HG02763 (cell line): Measurements from ENCODE around the gene CASP9.
"Not testable (repeated sequence)": the region's sequence is repeated elsewhere in the genome, so short reads cannot be mapped to it uniquely, and the experiment has no call there.

Experiments
- ATAC-seq: cut with Tn5 transposase; IDR thresholded peaks from one replicate; pipeline ENCODE4 v1.9.1; 2021; ENCODE audit warnings: mild to moderate bottlenecking, moderate library complexity; ENCODE audit not compliant: unreplicated experiment

CASP9 gene

GRCh38 chr1:15526021-15526489 lies 2.0 kb upstream of the CASP9 start:
- ATAC-seq, result no peak

- no peak for ATAC-seq
Measured at GRCh38 chr1:15525050-15526020, 1.3 kb upstream of the CASP9 start.

GRCh38 chr1:15524283-15525049 lies 451 bp upstream of the CASP9 start:
- peak; percentile 52 for ATAC-seq

DNA sequence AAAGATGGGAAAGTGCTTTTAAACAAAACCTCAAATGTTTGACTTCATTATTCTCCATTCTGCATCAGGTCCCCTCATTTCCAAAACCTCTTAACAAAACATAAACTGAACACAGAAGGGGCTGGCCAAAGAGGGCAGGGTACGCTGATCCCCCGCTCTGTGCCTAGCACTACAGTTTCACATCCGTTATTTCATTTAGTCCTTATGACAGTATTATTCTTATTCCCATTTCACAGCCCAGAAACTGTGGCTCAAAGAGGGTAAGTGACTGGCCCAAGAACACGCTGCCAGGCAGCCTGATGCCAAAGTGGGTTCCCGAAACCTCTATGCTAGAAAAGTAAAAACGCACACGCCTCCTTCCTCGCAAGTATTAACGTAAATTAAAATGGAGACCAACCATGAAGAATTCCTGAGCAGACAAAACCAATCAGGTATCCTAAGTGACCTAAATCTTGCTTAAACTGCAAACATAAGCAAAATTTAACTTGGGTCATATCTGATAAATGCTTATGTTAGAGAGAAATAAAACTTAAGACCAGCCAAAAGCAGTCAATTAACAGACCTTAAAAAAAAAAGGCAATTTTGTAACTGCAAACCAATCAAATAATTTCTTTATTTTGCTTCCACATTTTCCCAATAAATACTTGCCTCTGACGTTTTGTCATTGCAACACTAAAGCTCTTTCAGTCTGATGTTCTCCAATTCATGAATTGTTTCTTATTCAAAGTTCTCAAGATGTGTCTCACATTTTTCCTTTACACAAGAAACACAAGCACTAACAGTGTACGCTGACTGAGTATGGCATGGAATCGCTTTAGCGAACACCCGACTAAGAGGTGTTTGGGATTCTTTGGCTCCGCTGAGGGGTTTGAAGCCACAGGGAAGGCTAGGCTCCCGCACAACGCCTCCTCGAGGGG lies 653 bp downstream of the CASP9 start:
- no peak for ATAC-seq

GRCh38 chr1:15522551-15522950 lies 1.5 kb downstream of the CASP9 start:
- ATAC-seq, result no peak

DNA sequence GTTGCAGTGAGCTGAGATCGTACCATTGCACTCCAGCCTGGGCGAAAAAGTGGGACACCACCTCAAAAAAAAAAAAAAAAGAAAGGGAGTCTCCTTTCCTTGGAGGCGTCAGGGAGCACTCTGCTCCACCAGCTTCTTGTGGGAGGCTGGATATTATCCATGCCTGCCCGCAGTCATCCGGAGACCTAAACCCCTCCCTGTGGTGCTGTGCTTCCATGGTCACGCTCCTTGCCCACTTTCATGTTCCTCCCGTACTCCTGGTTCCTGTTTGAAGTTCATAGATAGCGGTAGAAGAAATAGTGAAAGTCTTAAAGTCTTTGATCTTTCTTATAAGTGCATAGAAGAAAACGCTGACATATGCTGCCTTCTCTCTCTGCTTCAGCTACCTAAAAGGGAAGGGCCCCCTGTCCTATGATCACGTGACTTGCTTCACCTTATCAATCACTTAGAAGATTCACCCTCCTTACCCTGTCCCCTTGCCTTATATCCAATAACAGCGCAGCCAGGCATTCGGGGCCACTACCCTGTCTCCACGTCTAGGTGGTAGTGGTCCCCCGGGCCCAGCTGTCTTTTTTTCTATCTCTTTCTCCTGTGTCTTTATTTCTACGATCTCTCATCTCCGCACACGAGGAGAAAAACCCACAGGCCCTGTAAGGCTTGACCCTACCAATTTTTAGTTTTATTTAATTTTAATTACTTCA lies 2.7 kb downstream of the CASP9 start:
- ATAC-seq, result not testable (repeated sequence)

DNA sequence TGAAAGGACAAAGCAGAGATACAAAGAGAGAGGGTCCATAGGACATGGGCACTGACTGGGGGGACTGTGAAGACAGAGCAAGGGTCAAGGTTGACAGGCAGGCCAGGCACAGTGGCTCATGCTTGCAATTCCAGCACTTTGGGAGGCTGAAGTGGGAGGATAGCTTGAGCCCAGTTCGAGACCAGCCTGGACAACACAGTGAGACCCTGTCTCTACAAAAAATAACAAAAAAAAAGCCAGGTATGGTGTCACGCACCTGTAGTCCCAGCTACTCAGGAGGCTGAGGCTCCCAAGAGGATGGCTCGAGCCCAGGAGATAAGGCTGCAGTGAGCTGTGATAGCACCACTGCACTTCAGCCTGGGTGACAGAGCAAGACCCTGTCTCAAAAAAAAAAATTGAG lies 4.4 kb downstream of the CASP9 start:
- no peak for ATAC-seq

GRCh38 chr1:15515022-15515663 lies 8.9 kb downstream of the CASP9 start:
- no peak for ATAC-seq

GRCh38 chr1:15514557-15514956 lies 9.5 kb downstream of the CASP9 start:
- ATAC-seq, result not testable (repeated sequence)

DNA sequence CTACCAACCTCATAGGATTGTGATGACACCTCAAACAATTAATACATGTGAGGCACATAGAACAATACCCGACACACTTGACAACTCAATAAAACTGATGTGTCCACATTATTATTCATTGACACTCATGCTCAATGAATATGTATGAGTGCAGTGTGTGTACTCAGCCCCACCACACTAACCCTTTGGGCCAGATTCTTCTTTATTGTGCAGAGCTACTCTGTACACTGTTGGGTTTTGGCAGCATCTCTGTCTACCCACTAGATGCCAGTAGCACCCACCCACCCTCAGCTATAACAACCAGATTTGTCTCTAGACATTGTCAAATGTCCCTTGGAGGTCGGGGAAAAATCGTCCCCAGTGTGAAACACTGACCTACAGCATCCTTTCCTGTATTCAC lies 10.1 kb downstream of the CASP9 start:
- no peak for ATAC-seq

- ATAC-seq, result no peak
Measured at GRCh38 chr1:15513192-15513591, 10.8 kb downstream of the CASP9 start.

DNA sequence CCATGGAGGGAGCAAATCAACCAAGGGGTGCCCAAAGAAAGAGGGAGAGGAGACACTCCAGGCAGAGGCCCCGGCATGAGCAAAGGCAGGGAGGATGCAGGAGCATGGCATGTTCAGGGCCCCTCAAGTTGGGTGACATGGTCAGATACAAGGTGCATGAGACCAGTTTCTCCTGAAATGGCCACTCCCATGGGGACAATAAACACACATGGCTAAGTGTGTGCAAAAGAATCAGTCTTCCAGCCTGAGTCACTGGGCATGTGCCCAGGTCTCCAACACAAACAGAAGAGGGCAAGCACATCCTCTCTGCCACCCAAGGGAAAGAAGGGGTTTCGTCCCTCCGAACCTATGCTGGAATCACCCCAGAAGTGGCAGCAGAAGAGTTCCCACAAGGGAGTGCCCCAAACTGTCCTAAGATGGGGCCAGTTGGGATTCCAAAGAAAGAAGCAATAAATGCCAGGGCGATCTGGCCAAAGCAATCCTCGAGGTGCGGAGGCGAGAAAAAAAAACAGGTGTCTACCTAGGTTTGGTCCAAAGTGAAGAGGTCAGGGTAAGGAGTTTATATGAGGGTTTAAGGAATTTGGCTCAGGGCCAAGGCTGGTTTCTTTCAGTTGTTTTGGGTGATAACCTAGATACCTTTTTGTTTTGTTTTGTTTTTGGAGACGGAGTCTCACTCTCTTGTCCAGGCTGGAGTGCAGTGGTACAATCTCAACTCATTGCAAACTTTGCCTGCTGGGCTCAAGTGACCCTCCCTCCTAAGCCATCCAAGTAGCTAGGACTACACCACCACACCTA lies 13.2 kb downstream of the CASP9 start:
- ATAC-seq, result no peak

DNA sequence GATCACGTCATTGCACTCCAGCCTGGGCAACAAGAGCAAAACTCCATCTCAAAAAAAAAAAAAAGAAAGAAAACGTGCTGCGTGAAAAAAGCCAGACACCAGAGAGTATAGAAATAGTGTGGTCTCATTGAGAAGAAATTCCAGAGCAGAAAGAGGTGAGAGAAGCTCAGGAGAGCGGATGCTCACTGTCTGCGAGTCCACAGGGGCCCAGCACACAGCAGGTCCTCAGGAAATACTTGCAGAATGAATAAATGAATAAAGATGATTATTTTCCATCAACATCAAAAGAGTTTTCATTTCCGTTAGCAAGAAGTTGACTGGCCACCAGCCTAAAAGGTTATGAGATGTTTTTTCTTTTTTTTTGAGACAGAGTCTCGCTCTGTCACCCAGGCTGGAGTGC lies 14.4 kb downstream of the CASP9 start:
- no peak for ATAC-seq

DNA sequence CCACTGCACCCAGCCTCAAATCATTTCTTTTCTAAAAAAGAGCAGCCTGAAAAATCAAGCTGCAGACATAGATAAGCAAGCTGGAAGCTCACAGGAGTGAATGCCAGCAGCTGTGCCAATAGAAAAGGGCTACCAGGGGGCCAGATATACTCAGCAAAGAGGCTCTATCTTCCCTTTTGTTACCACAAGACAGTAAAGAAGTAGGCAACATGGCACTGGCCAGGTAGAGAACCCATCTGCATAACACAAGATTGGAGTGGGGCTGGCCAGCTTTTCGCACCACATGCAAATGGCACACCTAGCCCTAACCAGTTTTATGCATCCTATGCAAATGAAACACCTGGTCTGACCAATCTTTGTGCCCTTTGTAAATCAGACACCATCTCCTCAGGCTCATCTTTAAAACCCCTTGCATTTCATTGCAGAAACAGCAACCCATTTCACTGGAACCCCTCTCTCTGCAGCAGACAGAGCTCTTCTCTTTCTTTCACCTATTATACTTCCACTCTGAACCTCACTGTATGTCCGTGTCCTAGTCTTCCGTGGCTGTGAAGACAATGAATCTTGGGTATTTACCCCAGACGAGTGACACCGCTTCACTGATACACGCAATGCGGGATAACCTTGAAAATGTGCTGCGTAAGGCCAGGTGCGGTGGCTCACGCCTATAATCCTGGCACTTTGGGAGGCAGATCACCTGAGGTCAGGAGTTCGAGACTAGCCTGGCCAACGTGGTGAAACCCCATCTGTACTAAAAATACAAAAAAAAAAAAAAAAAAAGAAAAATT lies 15.1 kb downstream of the CASP9 start:
- ATAC-seq, result no peak

- ATAC-seq, result no peak
Measured at GRCh38 chr1:15507278-15507677, 16.7 kb downstream of the CASP9 start.

DNA sequence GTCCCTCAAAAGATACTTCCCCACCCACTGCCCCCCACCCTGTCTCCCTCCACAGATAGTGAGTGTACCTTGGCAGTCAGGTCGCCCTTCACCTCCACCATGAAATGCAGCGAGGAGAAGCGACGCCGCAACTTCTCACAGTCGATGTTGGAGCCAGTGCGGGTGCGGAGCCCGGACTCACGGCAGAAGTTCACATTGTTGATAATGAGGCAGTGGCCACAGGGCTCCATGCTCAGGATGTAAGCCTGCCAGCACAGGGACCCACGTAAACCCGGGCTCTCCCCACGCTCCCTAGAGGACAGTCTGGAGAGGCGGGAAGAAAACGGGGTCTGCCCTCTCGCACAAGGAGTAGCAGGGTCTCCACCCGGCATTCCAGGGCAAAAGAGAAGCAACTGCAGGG lies 17.2 kb downstream of the CASP9 start:
- no peak for ATAC-seq

GRCh38 chr1:15504436-15504835 lies 19.6 kb downstream of the CASP9 start:
- no peak for ATAC-seq
